ENCODE results near the gene EIF5A. TPM values are rescaled to one million over a fixed set of nuclear protein-coding genes. Genes with fewer than 3 reads are reported as not detected.

The EIF5A gene
- total and polyA plus RNA-seq, 2 of the 8 experiments (the other 6 are each of a cell fraction or from before 2014, with no cell fraction given), result 717 to 1,172 TPM

- H3K4me3 ChIP-seq (ENCODE audit: extremely low read depth in 1 of 4, insufficient read depth in 2 of 4, low read depth in 3 of 4, low read length in 4 of 4), result peak overlapping the region; percentile 76 to 83 (median 78)
- H3K4me2 ChIP-seq (ENCODE audit: insufficient read depth in 1 of 2, low read depth in 2 of 2, low read length in 2 of 2), result peak overlapping the region; percentile 45 to 100
- 6% methylated on average over 31 of the region's 43 CpGs; no CpG with 5 or more reads in 1 of the 2 experiments for whole genome bisulfite sequencing, 2 experiments (ENCODE audit: extremely low coverage in 1 of 2, insufficient coverage in 1 of 2, insufficient read length in 1 of 2, insufficient replicate concordance in 2 of 2, low coverage in 1 of 2, low lambda C conversion rate in 2 of 2, missing lambda C conversion rate in 1 of 2)
- H3K18ac ChIP-seq (ENCODE audit: extremely low read depth, low read length), result no peak overlapping the region; the same call in 1 of the 2 replicates
- no peak overlapping the region; the same call in 1 of the 2 replicates for H2BK5ac ChIP-seq (ENCODE audit: low read depth, low read length)
- CTCF ChIA-PET (ENCODE audit: partially characterized antibody), result interaction anchor here (0.5 to 4.8 kb wide), 18 partner anchors 9 to 303 kb away, joined by 3 to 46 read pairs (median 4); partner anchors contain the start of genes ACAP1, GABARAP, GPS2 and TMEM95
- peaks cover 0 to 6% (median 3%) of the 10 kb centered on the region in 4 experiments; a peak in 3 of 8 replicates for H3K36me3 ChIP-seq (ENCODE audit: control insufficient read depth in 2 of 4, insufficient read depth in 4 of 4, low read length in 3 of 4)
- H3K56ac ChIP-seq (replicated peaks; ENCODE audit: insufficient read length, low read depth, low read length), result no peak overlapping the region
- no peak overlapping the region for H2BK20ac ChIP-seq (ENCODE audit: low read length)
- peaks cover 0 to 13% (median 7%) of the 10 kb centered on the region in 4 experiments; a peak in 6 of 7 replicates for H3K27me3 ChIP-seq (replicated peaks in 1 of 4; ENCODE audit: control insufficient read depth in 3 of 4, extremely low read depth in 1 of 4, insufficient read depth in 3 of 4, low read length in 3 of 4)
- peak overlapping the region; percentile 46 to 75 (median 66) for H3K9ac ChIP-seq (replicated peaks in 1 of 4; ENCODE audit: extremely low read depth in 1 of 4, low read depth in 3 of 4, low read length in 3 of 4)
- no peak overlapping the region for H3K27ac ChIP-seq (ENCODE audit: low read depth, low read length)
- H3K4me1 ChIP-seq (replicated peaks in 1 of 4; ENCODE audit: control insufficient read depth in 3 of 4, insufficient read depth in 4 of 4, low read length in 3 of 4), result peaks cover 0 to 20% (median 8%) of the 10 kb centered on the region in 4 experiments; a peak in 5 of 7 replicates
- no peaks in the 10 kb centered on the region for H3K79me1 ChIP-seq (ENCODE audit: low read depth, low read length)
- no peak overlapping the region for H2AK5ac ChIP-seq (ENCODE audit: low read depth, low read length)
- FAIRE-seq (no peak), DNase-seq (ENCODE audit: low read depth in 1 of 2, low spot score in 2 of 2) (peak in 1 of 2 experiments; percentile 72)
- H3K9me3 ChIP-seq (ENCODE audit: insufficient read depth in 2 of 2, low read depth in 1 of 2, low read length in 1 of 2), result no peaks in the 10 kb centered on the region
- no peak overlapping the region for H3K14ac ChIP-seq (ENCODE audit: insufficient read length)
- no peaks in the 10 kb centered on the region for H3K79me2 ChIP-seq (ENCODE audit: control insufficient read depth in 1 of 2, insufficient read depth in 2 of 2, low read length in 2 of 2)
- H4K91ac ChIP-seq (replicated peaks; ENCODE audit: insufficient read length, low read length), result no peak overlapping the region
- H4K8ac ChIP-seq (ENCODE audit: extremely low read depth, insufficient read depth, low read length), result peak overlapping the region; percentile 22; the same call in 1 of the 2 replicates
- no peak overlapping the region for H3K23ac ChIP-seq (ENCODE audit: insufficient read length)
- peaks cover 11% of the 10 kb centered on the region for H3K23me2 ChIP-seq (ENCODE audit: low read depth, low read length)
- H4K5ac ChIP-seq (ENCODE audit: insufficient read length, low read depth, low read length), result no peak overlapping the region
- H2BK120ac ChIP-seq (replicated peaks; ENCODE audit: low read depth, low read length), result no peak overlapping the region
- H3K4ac ChIP-seq (replicated peaks; ENCODE audit: insufficient read length, low read depth, low read length), result no peak overlapping the region
- peak overlapping the region; percentile 27; the same call in 1 of the 2 replicates for H2BK12ac ChIP-seq (ENCODE audit: low read depth, low read length)
- H2AFZ ChIP-seq (ENCODE audit: low read length), result peak overlapping the region; percentile 54; the same call in 1 of the 2 replicates
- H2BK15ac ChIP-seq (ENCODE audit: low read length), result 0 out of 2 replicates have a peak overlapping the region, but pooled peaks have one; percentile 72
- H4K20me1 ChIP-seq (replicated peaks in 1 of 2; ENCODE audit: control insufficient read depth in 1 of 2, insufficient read depth in 2 of 2, low read length in 2 of 2), result peaks cover 0 to 7% of the 10 kb centered on the region in 2 experiments
- POLR2A ChIA-PET (ENCODE audit: partially characterized antibody), result interaction anchor here (0.6 to 7.7 kb wide), 24 partner anchors 9 to 291 kb away, joined by 3 to 94 read pairs (median 6); partner anchors contain the start of genes ACADVL, CLDN7, CTDNEP1 and DLG4
- TF ChIP-seq TAF1 (IDR thresholded peaks at IDR 0.05; ENCODE audit: low read depth, low read length), result no peak; the same call in 1 of the 2 replicates
- TF ChIP-seq ASH2L (IDR thresholded peaks at IDR 0.05; ENCODE audit: low read length), result no peak
- no peak for TF ChIP-seq ATF3 (IDR thresholded peaks at IDR 0.05; ENCODE audit: insufficient read depth, low read depth, low read length)
- no peak for TF ChIP-seq BACH1 (IDR thresholded peaks at IDR 0.05; ENCODE audit: low read length)
- TF ChIP-seq GABPA (IDR thresholded peaks at IDR 0.05; ENCODE audit: borderline replicate concordance, insufficient read depth, low read length), result no peak
- no peak for TF ChIP-seq MAFK (IDR thresholded peaks at IDR 0.05; ENCODE audit: low read depth, low read length)
- TF ChIP-seq KDM4A (IDR thresholded peaks at IDR 0.05; ENCODE audit: low read depth, low read length, severe bottlenecking), result peak; percentile 10
- TF ChIP-seq USF2 (IDR thresholded peaks at IDR 0.05; ENCODE audit: low read length), result no peak
Measured at GRCh38 chr17:7281953-7282751, 25.3 kb upstream of the EIF5A start.

All from H1 (cell line).